H1 (cell line): ENCODE measurements around the gene OGFRL1. TPM values are rescaled to one million over a fixed set of nuclear protein-coding genes. Genes with fewer than 3 reads are reported as not detected.

ENCODE experiments used
- ASH2L ChIP-seq: fragments of 200-600, 300-600 bp; sonication (generic); IDR thresholded peaks from one replicate; pipeline ENCODE4 v1.7.1; 2017; ENCODE audit warnings: low read length
- E2F6 ChIP-seq: IDR thresholded peaks from 2 replicates; pipeline ENCODE4 v1.6.1; 2012; ENCODE audit warnings: inconsistent platforms
- EP300 ChIP-seq, 2 experiments: IDR thresholded peaks; 1 replicate in 1 of 2; 2 replicates in 1 of 2; pipeline ENCODE4 v1.6.1; 2011 to 2012; ENCODE audit warnings: low read depth in 2 of 2, low read length in 2 of 2, mild to moderate bottlenecking in 2 of 2, borderline replicate concordance in 1 of 2, inconsistent platforms in 1 of 2, moderate library complexity in 1 of 2
- MAFK ChIP-seq: IDR thresholded peaks from 2 replicates; pipeline ENCODE4 v1.6.1; 2012; ENCODE audit warnings: low read depth, mild to moderate bottlenecking, improper control_type of control experiment, low read length
- polyA plus RNA-seq, 7 experiments: library from polyadenylated mRNA; depleted of rRNA in 3 of 7; stranded (reverse) in 5 of 7; unstranded in 2 of 7; fragments of >200 nt in 5 of 7; fragments of 200-250 nt in 2 of 7; gene quantifications; 1 replicate in 5 of 7; 2 replicates in 1 of 7; 4 replicates in 1 of 7; pipeline versions ENCODE4 v1.2.1 to v1.2.3, GENCODE V29; 2011 to 2013; ENCODE audit warnings: missing spikeins in 2 of 7, mixed read lengths in 2 of 7
- total RNA-seq: library from RNA; stranded (reverse); fragmentation: NEBNext Ultra II Directional; extraction: Animal tissue kit (Norgen Biotek cat#: 25700); gene quantifications from 2 replicates; pipeline ENCODE4 v1.2.1, GENCODE V29; 2021

The OGFRL1 gene
- total and polyA plus RNA-seq, 2 of the 8 experiments (the other 6 are each of a cell fraction or from before 2014, with no cell fraction given), result 1.1 to 9.0 TPM

GRCh38 chr6:71310261-71310660, 21.6 kb downstream of the OGFRL1 start (continued):
- TF ChIP-seq E2F6 (no peak), EP300 (IDR thresholded peaks at IDR 0.05; ENCODE audit: borderline replicate concordance in 1 of 2, low read depth in 2 of 2, low read length in 2 of 2) (no peak), MAFK (no peak), ASH2L (no peak)
